ENCODE data around the gene GPX4. TPM values are rescaled to one million over a fixed set of nuclear protein-coding genes. Genes with fewer than 3 reads are reported as not detected.
A peak's percentile ranks its signal among the peaks of the same experiment; 100 is the strongest.

Gene GPX4
- total and polyA plus RNA-seq, 2 of the 13 experiments (the other 11 are each of a cell fraction or from before 2014, with no cell fraction given): 535 to 613 TPM

- TF ChIP-seq UBTF (CRISPR knock-in tag; IDR thresholded peaks at IDR 0.05) (peak; percentile 70), ZNF713 (CRISPR knock-in tag; IDR thresholded peaks at IDR 0.05) (no peak), EZH2 (conservative IDR thresholded peaks at IDR 0.05; ENCODE audit: low read depth, low read length) (no peak), ZNF761 (CRISPR knock-in tag; conservative IDR thresholded peaks at IDR 0.05) (no peak), SKI (IDR thresholded peaks at IDR 0.05; ENCODE audit: partially characterized antibody) (peak; percentile 37), ZNF451 (CRISPR knock-in tag; IDR thresholded peaks at IDR 0.05) (no peak), ZNF891 (CRISPR knock-in tag; IDR thresholded peaks at IDR 0.05) (no peak), RXRA (CRISPR knock-in tag; IDR thresholded peaks at IDR 0.05) (peak; percentile 26; the same call in 1 of the 2 replicates), ZSCAN9 (CRISPR knock-in tag; IDR thresholded peaks at IDR 0.05; ENCODE audit: borderline replicate concordance) (peak; percentile 50; the same call in 1 of the 2 replicates), MIXL1 (CRISPR knock-in tag; IDR thresholded peaks at IDR 0.05) (no peak), SRSF1 (optimal IDR thresholded peaks at IDR 0.05; ENCODE audit: low read depth, low read length) (no peak), NCOA2 (CRISPR knock-in tag; IDR thresholded peaks at IDR 0.05) (peak; percentile 3; the same call in 1 of the 2 replicates), DR1 (CRISPR knock-in tag; IDR thresholded peaks at IDR 0.05) (0 out of 2 replicates have a peak, but pooled peaks have one; percentile 8), PATZ1 (CRISPR knock-in tag; IDR thresholded peaks at IDR 0.05) (peak; percentile 77), ARID4A (CRISPR knock-in tag; IDR thresholded peaks at IDR 0.05; ENCODE audit: borderline replicate concordance) (peak; percentile 54; the same call in 1 of the 2 replicates), RXRB (CRISPR knock-in tag; IDR thresholded peaks at IDR 0.05; ENCODE audit: borderline replicate concordance) (0 out of 2 replicates have a peak, but pooled peaks have one; percentile 22), MED8 (CRISPR knock-in tag; IDR thresholded peaks at IDR 0.05; ENCODE audit: insufficient replicate concordance) (no peak)
Measured at GRCh38 chr19:1154731-1155351, 51.0 kb downstream of the GPX4 start (continued).
